DND-41 (cell line): ENCODE data around the gene HSPBP1.

Source experiments
- ATAC-seq: fragments of 200-7000 bp; cut with Tn5 transposase; 3 replicates; pipeline ENCODE4 v1.9.1; 2021; ENCODE audit warnings: low read depth; ENCODE audit not compliant: insufficient read depth
- DNase-seq: peaks from one replicate; pipeline ENCODE4 v3.0.0-alpha.2; 2020
- H2AFZ ChIP-seq: 2 replicates; pipeline ENCODE4 v1.6.0; 2012; ENCODE audit warnings: low read depth, low read length
- H3K27ac ChIP-seq: 2 replicates; pipeline ENCODE4 v1.5.1; 2012; ENCODE audit warnings: low read length, inconsistent platforms
- H3K27me3 ChIP-seq: fragments of 200-600 bp; sonication (generic); 2 replicates; pipeline ENCODE4 v1.6.0; 2012; ENCODE audit warnings: low read length, mild to moderate bottlenecking, inconsistent platforms; ENCODE audit not compliant: insufficient read depth, poor library complexity
- H3K36me3 ChIP-seq: 2 replicates; pipeline ENCODE4 v1.5.1; 2012; ENCODE audit warnings: low read length, inconsistent platforms; ENCODE audit not compliant: insufficient read depth
- H3K4me1 ChIP-seq: 2 replicates; pipeline ENCODE4 v1.5.1; 2012; ENCODE audit warnings: mild to moderate bottlenecking, low read length; ENCODE audit not compliant: insufficient read depth
- H3K4me2 ChIP-seq: 2 replicates; pipeline ENCODE4 v1.6.0; 2012; ENCODE audit warnings: mild to moderate bottlenecking, moderate library complexity, low read length, inconsistent platforms; ENCODE audit not compliant: insufficient read depth
- H3K4me3 ChIP-seq, 2 experiments: fragments of 200-600 bp in 1 of 2; shearing (Covaris generic) in 1 of 2; 2 replicates each; pipeline ENCODE4 v1.5.1; 2012 to 2016; ENCODE audit warnings: inconsistent platforms in 2 of 2, low read length in 2 of 2, mild to moderate bottlenecking in 2 of 2, low read depth in 1 of 2, moderate library complexity in 1 of 2
- H3K79me2 ChIP-seq: 2 replicates; pipeline ENCODE4 v1.6.0; 2012; ENCODE audit warnings: low read length, inconsistent platforms; ENCODE audit not compliant: insufficient read depth
- H3K9ac ChIP-seq: 2 replicates; pipeline ENCODE4 v1.6.0; 2012; ENCODE audit warnings: low read depth, mild to moderate bottlenecking, inconsistent platforms, low read length, moderate library complexity
- H3K9me3 ChIP-seq: 2 replicates; pipeline ENCODE4 v1.5.1; 2012; ENCODE audit warnings: low read length, moderate library complexity, mild to moderate bottlenecking, inconsistent platforms; ENCODE audit not compliant: insufficient read depth, severe bottlenecking
- H4K20me1 ChIP-seq: 2 replicates; pipeline ENCODE4 v1.6.0; 2012; ENCODE audit warnings: low read length; ENCODE audit not compliant: insufficient read depth
- EZH2 ChIP-seq: IDR thresholded peaks from 3 replicates; pipeline ENCODE4 v1.6.1; 2012; ENCODE audit warnings: borderline replicate concordance, low read depth, mild to moderate bottlenecking, moderate library complexity, low read length, inconsistent platforms; ENCODE audit not compliant: severe bottlenecking
- TF ChIP-seq, protein P1 (sequence below): IDR thresholded peaks from 2 replicates; pipeline ENCODE4 v1.5.1; 2012; ENCODE audit warnings: borderline replicate concordance, low read length, moderate library complexity, mild to moderate bottlenecking; ENCODE audit not compliant: poor library complexity, severe bottlenecking; ENCODE audit errors: extremely low read depth

The HSPBP1 gene

GRCh38 chr19:55245236-55245904 is 34.5 kb downstream of the HSPBP1 start:
- Histone ChIP-seq H3K27me3 (no peaks in the 10 kb centered on the region), H3K9me3 (no peaks in the 10 kb centered on the region), H4K20me1 (peaks cover 65% of the 10 kb centered on the region), H3K79me2 (peaks cover 50% of the 10 kb centered on the region), H3K36me3 (peaks cover 88% of the 10 kb centered on the region), H2AFZ (no peak overlapping the region), H3K4me3 (no peak overlapping the region), H3K27ac (no peak overlapping the region), H3K4me2 (no peak overlapping the region), H3K4me1 (no peaks in the 10 kb centered on the region), H3K9ac (no peak overlapping the region)
- TF ChIP-seq, protein P1, sequence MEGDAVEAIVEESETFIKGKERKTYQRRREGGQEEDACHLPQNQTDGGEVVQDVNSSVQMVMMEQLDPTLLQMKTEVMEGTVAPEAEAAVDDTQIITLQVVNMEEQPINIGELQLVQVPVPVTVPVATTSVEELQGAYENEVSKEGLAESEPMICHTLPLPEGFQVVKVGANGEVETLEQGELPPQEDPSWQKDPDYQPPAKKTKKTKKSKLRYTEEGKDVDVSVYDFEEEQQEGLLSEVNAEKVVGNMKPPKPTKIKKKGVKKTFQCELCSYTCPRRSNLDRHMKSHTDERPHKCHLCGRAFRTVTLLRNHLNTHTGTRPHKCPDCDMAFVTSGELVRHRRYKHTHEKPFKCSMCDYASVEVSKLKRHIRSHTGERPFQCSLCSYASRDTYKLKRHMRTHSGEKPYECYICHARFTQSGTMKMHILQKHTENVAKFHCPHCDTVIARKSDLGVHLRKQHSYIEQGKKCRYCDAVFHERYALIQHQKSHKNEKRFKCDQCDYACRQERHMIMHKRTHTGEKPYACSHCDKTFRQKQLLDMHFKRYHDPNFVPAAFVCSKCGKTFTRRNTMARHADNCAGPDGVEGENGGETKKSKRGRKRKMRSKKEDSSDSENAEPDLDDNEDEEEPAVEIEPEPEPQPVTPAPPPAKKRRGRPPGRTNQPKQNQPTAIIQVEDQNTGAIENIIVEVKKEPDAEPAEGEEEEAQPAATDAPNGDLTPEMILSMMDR: no peak
- DNase-seq (no peak), ATAC-seq (no peak)

DNA sequence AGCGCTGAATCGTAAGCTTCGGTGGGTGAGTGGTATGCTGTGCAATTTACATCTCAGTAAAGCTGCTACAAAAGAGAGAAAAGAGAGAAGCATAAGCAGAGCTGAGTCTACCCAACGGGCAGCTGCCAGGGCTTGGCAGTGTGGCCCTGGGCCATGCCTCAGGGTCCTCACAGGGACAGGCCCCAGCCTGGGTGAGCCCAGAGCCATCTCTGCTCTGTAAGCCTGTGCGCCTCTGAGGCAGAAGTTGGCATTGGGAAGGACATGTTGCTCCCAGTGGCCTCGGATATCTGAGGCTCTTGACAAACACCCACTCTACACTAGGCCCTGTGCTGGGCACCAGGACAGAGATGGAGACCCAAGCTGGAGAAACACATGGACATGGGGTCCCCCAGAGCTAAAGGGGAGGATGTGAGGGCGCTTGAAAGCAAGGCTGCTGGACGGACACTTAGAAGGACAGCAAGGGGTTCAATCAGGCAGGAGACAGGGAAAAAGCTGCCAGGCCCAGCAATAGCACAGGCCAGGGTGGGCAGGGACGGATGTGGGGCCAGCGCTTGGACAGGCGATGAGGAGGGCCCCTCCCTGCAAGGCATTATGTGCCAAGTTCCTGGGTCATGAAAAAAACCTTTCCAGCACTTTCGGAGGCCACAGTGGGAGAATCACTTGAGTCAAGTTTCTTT is 35.8 kb downstream of the HSPBP1 start:
- Histone ChIP-seq H3K4me1 (no peaks in the 10 kb centered on the region), H3K27me3 (no peaks in the 10 kb centered on the region), H4K20me1 (peaks cover 62% of the 10 kb centered on the region), H3K27ac (no peak overlapping the region), H3K36me3 (peaks cover 92% of the 10 kb centered on the region), H3K9ac (no peak overlapping the region), H2AFZ (no peak overlapping the region), H3K9me3 (no peaks in the 10 kb centered on the region), H3K4me3 (no peak overlapping the region), H3K4me2 (no peak overlapping the region), H3K79me2 (peaks cover 38% of the 10 kb centered on the region)
- ATAC-seq: no peak
- TF ChIP-seq EZH2: no peak
- TF ChIP-seq, protein P1: no peak
- DNase-seq: no peak

- DNase-seq (no peak), ATAC-seq (no peak)
- Histone ChIP-seq H2AFZ (no peak overlapping the region), H3K9ac (no peak overlapping the region), H3K27me3 (no peaks in the 10 kb centered on the region), H3K79me2 (peaks cover 21% of the 10 kb centered on the region), H3K4me2 (no peak overlapping the region), H3K4me1 (no peaks in the 10 kb centered on the region), H4K20me1 (peaks cover 56% of the 10 kb centered on the region), H3K27ac (no peak overlapping the region), H3K9me3 (no peaks in the 10 kb centered on the region), H3K36me3 (peaks cover 95% of the 10 kb centered on the region), H3K4me3 (no peak overlapping the region)
- no peak for TF ChIP-seq EZH2
- TF ChIP-seq, protein P1: no peak
Observed at GRCh38 chr19:55242517-55242916, 37.4 kb downstream of the HSPBP1 start.
